ENCODE measurements around the gene SVEP1. TPM values are rescaled to one million over a fixed set of nuclear protein-coding genes. Genes with fewer than 3 reads are reported as not detected.
"Not testable (repeated sequence)": the region's sequence is repeated elsewhere in the genome, so short reads cannot be mapped to it uniquely, and the experiment has no call there.

Gene SVEP1
- total RNA-seq, 2 donors from 2014 or later = 0.07 to 0.10 TPM

DNA sequence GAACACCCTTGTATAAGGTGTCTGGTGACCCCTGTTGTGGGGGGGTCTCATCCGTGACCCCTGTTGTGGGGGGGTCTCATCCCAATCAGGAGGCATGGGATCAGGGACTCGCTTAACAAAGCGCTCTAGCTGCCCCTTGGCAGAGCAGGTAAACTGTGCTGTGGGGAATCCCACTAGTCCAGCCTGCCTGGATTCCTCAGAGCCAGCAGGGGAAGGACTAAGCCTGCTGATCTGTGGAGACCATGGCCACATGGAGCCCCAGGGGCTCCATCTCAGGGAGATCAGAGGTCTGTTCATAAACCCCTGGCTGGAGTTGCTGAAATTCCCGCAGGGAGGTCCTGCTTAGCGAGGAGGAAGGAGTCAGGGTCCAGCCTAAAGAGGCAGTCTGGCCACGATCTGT is 196.1 kb downstream of the SVEP1 start:
- H3K27ac Mint-ChIP-seq = no peak overlapping the region
- no peak for DNase-seq (ENCODE audit: low spot score in 2 of 2)
- peaks cover 0 to 4% of the 10 kb centered on the region in 2 donors for H3K36me3 Mint-ChIP-seq
- H3K9me3 Mint-ChIP-seq = no peaks in the 10 kb centered on the region
- no peak for ATAC-seq

DNA sequence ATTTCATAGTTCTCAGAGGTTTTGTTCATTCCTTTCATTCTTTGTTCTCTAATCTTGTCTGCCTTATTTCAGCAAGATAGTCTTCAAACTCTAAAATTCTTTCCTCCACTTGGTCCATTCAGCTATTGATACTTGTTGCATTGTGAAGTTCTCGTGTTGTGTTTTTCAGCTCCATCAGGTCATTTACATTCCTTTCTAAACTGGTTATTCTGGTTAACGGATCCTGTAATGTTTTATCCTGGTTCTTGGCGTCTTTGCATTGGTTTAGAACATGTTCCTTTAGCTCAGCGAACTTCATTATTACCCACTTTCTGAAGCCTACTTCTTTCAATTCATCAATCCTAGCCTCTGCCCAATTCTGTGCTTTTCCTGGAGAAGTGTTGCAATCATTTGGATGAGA is 196.8 kb downstream of the SVEP1 start:
- peaks cover 0 to 4% of the 10 kb centered on the region in 2 donors for H3K36me3 Mint-ChIP-seq
- DNase-seq (ENCODE audit: low spot score in 2 of 2) = no peak
- no peak overlapping the region for H3K27ac Mint-ChIP-seq
- ATAC-seq = no peak
- H3K9me3 Mint-ChIP-seq = peaks cover 0 to 5% of the 10 kb centered on the region in 2 donors

DNA sequence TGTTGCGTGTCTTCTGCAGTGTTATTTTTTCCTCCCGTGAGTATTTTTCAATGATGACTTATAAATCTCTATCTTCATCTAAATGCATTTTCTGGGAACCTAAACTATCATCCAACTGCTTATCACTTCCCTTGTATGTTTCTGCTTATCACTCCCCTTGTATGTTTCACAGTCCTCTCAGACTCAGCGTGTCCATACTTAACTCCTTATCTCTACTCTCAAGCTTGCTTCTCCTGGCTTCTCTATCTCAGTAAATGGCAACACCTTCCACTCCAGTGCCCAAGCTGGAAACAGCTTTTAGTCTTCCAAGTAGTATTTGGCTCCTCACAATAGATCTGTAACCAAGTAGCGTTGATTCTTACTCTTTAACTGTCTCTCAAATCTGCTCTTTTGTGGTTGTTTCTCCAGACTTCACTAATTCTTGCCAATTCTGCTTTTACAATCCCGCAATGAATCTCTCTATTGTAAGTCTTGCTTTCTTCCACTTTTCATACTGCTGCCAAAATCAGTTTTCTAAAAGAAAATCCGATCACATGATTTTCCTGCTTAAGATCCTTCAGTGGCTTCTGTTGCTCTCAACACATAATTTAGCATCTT is 208.0 kb downstream of the SVEP1 start:
- Mint-ChIP-seq H3K36me3 (no peaks in the 10 kb centered on the region), H3K27ac (no peak overlapping the region), H3K9me3 (no peaks in the 10 kb centered on the region)
- DNase-seq (ENCODE audit: low spot score in 2 of 2) (no peak), ATAC-seq (no peak)

DNA sequence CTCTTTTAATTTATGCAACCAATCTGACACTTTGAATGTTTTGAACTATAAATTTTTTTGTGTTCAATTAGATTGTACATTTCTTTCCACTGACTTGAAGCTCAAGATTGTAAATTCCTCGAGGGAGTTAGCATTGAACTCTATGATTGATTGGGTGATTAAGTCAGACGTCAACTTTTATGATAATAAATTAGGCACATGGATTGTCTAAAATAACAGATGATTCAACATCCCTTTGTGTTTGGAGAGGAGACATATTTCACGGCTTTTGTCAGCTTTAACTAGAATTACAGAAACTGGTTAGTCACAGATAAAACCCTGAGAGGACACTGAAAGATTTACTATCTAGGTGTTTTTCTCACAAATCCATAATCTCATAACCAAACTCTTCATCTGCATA is 209.2 kb downstream of the SVEP1 start:
- H3K36me3 Mint-ChIP-seq = no peaks in the 10 kb centered on the region
- no peak overlapping the region for H3K27ac Mint-ChIP-seq
- no peaks in the 10 kb centered on the region for H3K9me3 Mint-ChIP-seq
- DNase-seq (ENCODE audit: low spot score in 2 of 2) (no peak), ATAC-seq (no peak)

DNA sequence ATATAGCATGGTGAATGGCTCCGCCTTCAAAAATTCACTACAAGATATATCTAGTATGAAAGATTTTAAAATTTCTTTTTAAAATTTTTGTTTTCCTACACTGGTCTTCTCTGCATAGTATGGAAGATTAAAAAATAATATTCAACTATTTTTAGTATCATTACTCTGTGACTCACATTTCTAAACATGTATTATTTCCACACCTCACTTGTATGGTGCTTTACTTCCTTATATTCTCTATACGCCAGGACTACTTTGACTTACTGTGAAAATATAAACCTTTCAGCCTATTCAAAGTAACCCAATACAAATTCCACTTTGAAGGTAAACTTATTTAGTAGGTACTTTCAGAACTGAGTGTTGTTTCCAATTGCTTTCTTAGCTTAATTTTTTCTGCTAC is 215.1 kb downstream of the SVEP1 start:
- Mint-ChIP-seq H3K27ac (no peak overlapping the region), H3K36me3 (no peaks in the 10 kb centered on the region), H3K9me3 (no peaks in the 10 kb centered on the region)
- DNase-seq (ENCODE audit: low spot score in 2 of 2) = no peak
- ATAC-seq = no peak

DNA sequence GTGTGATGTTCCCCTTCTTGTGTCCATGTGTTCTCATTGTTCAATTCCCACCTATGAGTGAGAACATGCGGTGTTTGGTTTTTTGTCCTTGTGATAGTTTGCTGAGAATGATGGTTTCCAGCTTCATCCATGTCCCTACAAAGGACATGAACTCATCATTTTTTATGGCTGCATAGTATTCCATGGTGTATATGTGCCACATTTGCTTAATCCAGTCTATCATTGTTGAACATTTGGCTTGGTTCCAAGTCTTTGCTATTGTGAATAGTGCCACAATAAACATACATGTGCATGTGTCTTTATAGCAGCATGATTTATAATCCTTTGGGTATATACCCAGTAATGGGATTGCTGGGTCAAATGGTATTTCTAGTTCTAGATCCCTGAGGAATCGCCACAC is 220.5 kb downstream of the SVEP1 start:
- not testable (repeated sequence) for H3K36me3 Mint-ChIP-seq; H3K27ac Mint-ChIP-seq; H3K9me3 Mint-ChIP-seq; DNase-seq (ENCODE audit: low spot score in 2 of 2); ATAC-seq

DNA sequence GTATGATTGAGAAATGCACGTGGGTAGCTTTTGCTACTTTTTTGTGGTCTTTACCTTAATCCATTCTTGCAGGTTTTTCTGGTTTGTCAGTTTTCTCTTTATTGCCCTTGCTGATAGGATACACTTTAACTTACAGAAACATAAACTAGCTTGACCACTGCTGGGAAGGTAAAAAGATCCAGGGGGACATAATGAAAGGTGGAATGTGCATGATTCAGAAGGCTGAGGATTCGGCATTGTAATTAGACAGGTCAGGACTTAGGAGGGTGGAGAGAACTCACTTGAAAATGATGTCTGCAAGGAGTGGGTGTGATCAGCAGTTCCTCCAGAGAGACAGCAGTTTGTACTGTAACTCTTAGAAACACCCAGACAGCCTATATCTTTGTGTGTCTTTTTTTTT is 222.0 kb downstream of the SVEP1 start:
- H3K27ac Mint-ChIP-seq = peak overlapping the region in 1 of 2 donors; percentile 7
- no peaks in the 10 kb centered on the region for H3K9me3 Mint-ChIP-seq
- DNase-seq (ENCODE audit: low spot score in 2 of 2) = no peak
- no peaks in the 10 kb centered on the region for H3K36me3 Mint-ChIP-seq
- ATAC-seq = no peak

DNA sequence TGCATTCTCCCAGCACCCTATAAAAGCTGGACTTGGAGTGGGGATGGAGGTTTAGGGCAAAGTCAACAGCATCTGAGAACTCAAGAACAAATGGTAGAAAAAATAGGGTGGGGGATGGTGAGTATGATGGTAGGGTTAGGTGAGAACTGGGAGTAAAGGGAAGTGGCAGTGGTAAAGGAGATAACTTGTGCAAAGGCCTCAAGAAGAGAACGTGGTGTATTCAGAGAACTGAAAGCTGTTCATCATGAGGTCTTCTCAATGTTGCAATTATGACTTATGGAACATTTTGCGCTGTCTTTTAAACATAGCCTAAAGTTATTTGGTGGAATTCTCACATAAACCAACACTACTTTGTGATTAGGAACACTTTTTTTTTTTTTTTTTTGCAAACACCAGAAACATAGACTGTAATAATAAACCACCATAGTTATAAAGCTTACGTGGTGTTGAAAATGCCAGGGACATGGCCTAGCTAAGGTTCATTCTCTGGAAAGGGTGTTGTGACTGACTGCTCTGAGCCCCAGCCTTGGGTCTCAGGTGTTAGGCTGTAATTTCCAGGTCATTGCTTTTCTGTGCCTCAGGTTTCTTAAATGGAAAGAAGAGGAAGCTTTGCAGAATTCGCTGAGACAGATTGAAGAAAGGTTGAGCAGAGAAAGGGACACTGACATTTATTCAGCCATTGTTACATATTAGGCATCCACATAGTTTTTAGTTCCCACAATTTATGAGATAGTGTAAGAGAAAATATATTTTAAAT is 222.7 kb downstream of the SVEP1 start:
- H3K9me3 Mint-ChIP-seq = no peaks in the 10 kb centered on the region
- no peaks in the 10 kb centered on the region for H3K36me3 Mint-ChIP-seq
- DNase-seq (ENCODE audit: low spot score in 2 of 2) = no peak
- no peak for ATAC-seq
- peak overlapping the region in 1 of 2 donors; percentile 44 for H3K27ac Mint-ChIP-seq

DNA sequence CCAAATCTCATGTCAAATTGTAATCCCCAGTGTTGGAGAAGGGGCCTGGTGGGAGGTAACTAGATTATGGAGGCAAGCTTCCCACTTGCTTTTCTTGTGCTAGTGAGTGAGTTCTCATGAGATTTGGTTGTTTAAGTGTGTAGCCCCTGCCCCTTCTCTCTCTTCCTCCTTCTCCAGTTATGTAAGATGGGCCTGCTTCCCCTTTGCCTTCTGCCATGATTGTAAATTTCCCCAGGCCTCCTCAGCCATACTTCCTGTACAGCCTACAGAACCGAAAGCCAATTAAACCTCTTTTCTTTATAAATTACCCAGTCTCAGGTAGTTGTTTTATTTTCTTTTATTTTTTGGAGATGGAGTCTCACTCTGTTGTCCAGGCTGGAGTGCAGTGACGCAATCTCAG is 223.6 kb downstream of the SVEP1 start:
- no peaks in the 10 kb centered on the region for H3K36me3 Mint-ChIP-seq
- H3K9me3 Mint-ChIP-seq = no peaks in the 10 kb centered on the region
- ATAC-seq (no peak), DNase-seq (ENCODE audit: low spot score in 2 of 2) (no peak)
- H3K27ac Mint-ChIP-seq = no peak overlapping the region

DNA sequence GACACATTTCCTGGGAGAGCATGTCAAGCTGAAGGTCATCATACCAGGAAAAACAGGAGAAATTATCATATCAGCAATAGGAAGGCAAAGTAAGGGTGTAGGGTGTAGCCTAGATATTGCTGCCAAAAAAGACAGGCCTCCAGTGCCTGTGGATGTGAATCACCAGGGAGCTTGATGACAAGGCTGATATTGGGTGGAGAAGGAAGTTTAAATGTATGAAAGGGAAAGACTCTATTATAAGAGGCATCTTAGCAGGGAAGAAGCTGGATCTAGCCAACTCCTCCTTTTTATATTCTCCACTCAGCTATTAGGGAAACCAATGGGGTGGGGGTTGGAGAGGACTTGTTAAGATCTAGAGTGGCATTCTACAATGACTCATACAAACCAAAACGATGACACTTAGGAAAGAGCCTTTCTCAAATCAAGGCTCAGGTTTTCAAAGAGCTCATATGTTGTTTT is 228.5 kb downstream of the SVEP1 start:
- no peak overlapping the region for H3K27ac Mint-ChIP-seq
- peak; percentile 45 to 83 for ATAC-seq
- no peaks in the 10 kb centered on the region for H3K36me3 Mint-ChIP-seq
- H3K9me3 Mint-ChIP-seq = no peaks in the 10 kb centered on the region
- no peak for DNase-seq (ENCODE audit: low spot score in 2 of 2)

DNA sequence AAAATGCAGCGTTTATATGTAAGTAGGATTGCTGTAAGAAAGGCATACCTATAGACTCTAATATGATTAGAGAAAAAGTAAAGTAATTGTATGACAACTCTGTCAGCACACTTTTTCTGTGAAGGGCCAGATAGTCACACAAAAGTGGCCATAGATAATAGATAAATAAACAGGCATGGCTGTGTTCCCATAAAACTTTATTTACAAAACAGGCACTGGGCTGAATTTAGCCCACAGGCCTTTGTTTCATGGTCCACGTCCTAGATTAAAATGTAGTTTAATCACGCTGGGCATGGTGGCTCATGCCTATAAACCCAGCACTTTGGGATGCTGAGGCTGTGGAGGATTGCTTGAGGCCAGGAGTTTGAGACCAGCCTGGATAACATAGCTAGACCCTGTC is 233.2 kb downstream of the SVEP1 start:
- Mint-ChIP-seq H3K27ac (no peak overlapping the region), H3K9me3 (no peaks in the 10 kb centered on the region), H3K36me3 (no peaks in the 10 kb centered on the region)
- DNase-seq (ENCODE audit: low spot score in 2 of 2) (no peak), ATAC-seq (no peak)

DNA sequence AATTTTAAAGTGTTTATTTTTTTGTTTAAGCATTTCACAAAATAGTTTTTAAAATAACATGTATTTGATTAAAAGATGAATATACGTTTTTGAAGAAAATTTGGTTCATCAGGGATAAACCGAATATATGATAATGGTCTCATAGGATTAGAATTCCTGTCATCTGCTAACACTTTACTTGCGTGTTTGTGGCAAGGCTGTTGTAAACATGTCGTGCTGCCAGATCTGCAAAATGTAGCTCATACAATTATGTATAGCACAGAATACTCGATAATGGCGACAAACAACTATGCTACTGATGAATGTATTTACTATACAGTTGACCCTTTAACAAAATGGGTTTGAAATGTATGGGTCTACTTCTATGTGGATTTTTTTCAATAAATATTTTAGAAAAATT is 234.7 kb downstream of the SVEP1 start:
- Mint-ChIP-seq H3K9me3 (no peaks in the 10 kb centered on the region), H3K36me3 (no peaks in the 10 kb centered on the region), H3K27ac (no peak overlapping the region)
- DNase-seq (ENCODE audit: low spot score in 2 of 2) (no peak), ATAC-seq (no peak)

DNA sequence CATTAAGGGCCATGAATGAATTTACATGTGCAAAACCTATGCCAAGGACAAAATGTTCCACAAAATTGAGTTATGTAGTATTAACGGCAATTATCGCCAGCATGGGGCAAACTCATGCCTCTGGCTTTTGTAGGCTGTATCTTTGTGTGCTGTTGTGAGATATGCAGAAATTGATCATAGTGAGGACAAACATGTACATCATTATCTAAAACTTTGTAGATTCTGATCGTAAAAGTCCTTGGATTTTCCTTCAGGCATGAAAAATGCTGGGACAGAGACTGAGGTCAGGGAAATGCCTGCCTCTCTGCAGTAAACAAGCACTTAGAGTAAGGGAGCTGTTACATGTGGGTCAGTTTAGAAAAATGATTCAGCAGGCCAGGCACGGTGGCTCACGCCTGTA is 236.0 kb downstream of the SVEP1 start:
- Mint-ChIP-seq H3K9me3 (no peaks in the 10 kb centered on the region), H3K36me3 (no peaks in the 10 kb centered on the region), H3K27ac (no peak overlapping the region)
- ATAC-seq (no peak), DNase-seq (ENCODE audit: low spot score in 2 of 2) (no peak)

DNA sequence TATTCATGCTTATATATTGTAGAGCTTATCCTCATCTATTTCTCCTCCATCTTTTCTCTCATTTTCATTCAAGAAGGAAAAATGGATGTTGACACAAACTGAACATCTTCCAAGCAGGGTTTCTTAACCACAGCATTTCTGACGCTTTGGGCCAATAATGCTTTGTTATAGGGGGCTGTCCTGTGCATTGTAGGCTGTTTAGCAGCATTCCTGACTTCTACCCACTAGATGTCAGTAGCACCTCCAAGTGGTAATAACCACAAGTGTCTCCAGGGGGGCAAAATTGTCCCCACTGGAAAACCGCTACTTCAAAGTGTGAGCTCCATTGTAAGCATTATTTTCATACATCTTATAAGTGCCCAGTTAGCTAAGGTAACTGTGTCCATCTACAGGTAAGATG is 239.2 kb downstream of the SVEP1 start:
- H3K36me3 Mint-ChIP-seq = no peaks in the 10 kb centered on the region
- no peaks in the 10 kb centered on the region for H3K9me3 Mint-ChIP-seq
- no peak for ATAC-seq

DNA sequence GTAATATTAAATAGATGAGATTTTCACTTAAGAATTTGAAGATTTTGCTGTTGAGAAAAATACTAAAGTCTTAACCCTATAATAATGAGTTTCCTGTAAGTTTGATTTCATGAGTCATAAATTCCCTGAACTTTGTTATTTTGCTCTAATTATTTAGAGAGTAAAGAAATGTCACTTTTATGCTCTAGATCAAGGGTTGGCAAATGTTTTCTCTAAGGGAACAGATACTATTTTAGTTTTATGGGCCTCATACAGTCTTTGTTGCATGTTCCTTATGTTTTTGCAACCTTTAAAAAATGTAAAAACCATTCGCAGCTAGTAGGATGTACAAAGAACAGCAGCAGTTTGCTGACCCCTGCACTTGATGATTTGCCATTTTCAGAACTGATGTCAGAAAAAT is 241.4 kb downstream of the SVEP1 start:
- DNase-seq (ENCODE audit: low spot score in 2 of 2) (no peak), ATAC-seq (no peak)
- no peaks in the 10 kb centered on the region for H3K9me3 Mint-ChIP-seq
- H3K36me3 Mint-ChIP-seq = no peaks in the 10 kb centered on the region
- no peak overlapping the region for H3K27ac Mint-ChIP-seq

More for the DNA sequence above, 239.2 kb downstream of the SVEP1 start:
- no peak overlapping the region for H3K27ac Mint-ChIP-seq
- DNase-seq (ENCODE audit: low spot score in 2 of 2) = no peak

DNA sequence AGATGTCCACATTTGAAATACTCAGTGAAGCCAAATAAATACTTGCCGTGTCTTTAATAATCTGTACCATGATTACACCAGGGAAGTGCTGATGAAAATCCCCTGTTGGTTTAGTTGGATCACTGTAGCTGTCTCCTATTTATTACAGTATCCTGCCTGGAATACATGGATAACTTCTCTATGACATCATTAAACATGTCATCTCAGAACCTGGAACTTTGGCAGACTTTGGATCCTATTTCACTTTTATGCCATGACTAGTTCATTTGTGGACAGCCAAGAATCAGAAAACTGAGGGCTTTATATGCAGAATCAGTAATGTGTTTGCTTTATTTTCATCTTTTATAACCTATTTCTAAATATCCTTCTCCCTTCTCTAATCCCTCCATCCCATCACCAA is 241.8 kb downstream of the SVEP1 start, which contains the start of gene TXNDC8:
Gene TXNDC8, minus strand, starts transcription at position 137 of the 400 bp plus-strand sequence.
- Mint-ChIP-seq H3K27ac (no peak within 1 kb of the TSS), H3K36me3 (no peaks in the 10 kb centered on the region), H3K9me3 (no peaks in the 10 kb centered on the region)
- DNase-seq (ENCODE audit: low spot score in 2 of 2) (no peak), ATAC-seq (no peak)

DNA sequence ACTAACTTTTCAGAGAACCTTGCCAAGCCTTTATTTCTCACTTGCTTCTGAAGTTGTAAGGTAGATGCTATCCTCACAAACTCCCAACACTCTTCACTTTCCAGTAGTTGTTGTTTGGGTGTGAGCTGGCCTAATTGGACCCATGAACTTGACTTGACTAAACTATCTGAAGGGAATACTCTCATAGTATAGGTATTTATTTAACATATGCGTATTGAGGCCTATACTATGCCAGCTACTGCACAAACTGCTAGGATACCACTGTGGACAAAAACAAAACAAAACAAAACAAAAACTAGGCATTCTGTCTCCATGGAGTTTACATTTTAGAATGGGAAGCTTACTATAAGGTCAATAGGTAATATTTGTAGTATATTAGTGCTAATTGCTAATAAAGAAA is 243.2 kb downstream of the SVEP1 start:
- H3K36me3 Mint-ChIP-seq = no peaks in the 10 kb centered on the region
- no peaks in the 10 kb centered on the region for H3K9me3 Mint-ChIP-seq
- ATAC-seq (no peak), DNase-seq (ENCODE audit: low spot score in 2 of 2) (no peak)
- no peak overlapping the region for H3K27ac Mint-ChIP-seq

DNA sequence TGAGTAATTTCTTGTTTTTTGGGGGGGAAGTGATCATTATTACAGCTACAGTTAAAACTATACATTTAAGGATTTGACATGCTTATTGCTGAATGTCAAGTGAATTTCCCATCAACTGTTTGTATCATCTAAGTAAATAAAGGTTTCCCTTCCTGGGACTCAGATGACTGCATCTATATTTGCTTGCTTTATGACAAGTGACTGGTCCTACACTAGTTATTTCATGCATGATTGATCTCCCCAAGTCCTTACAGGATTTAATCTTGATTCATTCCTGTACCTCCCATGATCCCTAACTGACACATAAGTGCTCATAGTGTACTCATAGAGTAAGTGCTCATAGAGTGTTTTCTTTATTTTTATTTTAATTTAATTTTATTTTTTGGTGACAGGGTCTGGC is 244.7 kb downstream of the SVEP1 start:
- Mint-ChIP-seq H3K36me3 (no peaks in the 10 kb centered on the region), H3K9me3 (no peaks in the 10 kb centered on the region), H3K27ac (no peak overlapping the region)
- no peak for DNase-seq (ENCODE audit: low spot score in 2 of 2)
- ATAC-seq = peak in 1 of 2 donors; percentile 50
